ENCODE results near the gene CYP1A1. TPM values are rescaled to one million over a fixed set of nuclear protein-coding genes. Genes with fewer than 3 reads are reported as not detected.

CYP1A1 gene
- total RNA-seq, 3 donors from 2014 or later (not counting 1 experiment from before 2014, with no cell fraction given) = 0.33 TPM; not detected in 2

GRCh38 chr15:74724570-74725224 is 631 bp downstream of the CYP1A1 start:
- no peak for TF ChIP-seq CTCF (IDR thresholded peaks at IDR 0.05)
- Histone ChIP-seq H3K27me3 (ENCODE audit: control insufficient read depth, insufficient read depth, low read length) (peaks cover 7% of the 10 kb centered on the region), H3K4me1 (ENCODE audit: control insufficient read depth, insufficient read depth, low read length) (peaks cover 18% of the 10 kb centered on the region), H3K9me3 (ENCODE audit: control insufficient read depth, insufficient read depth, low read length) (no peaks in the 10 kb centered on the region), H3K36me3 (ENCODE audit: control insufficient read depth, insufficient read depth, low read length) (no peaks in the 10 kb centered on the region), H3K27ac (ENCODE audit: low read length) (no peak overlapping the region), H3K4me3 (ENCODE audit: low read length) (no peak overlapping the region)
- ATAC-seq (no peak), DNase-seq (no peak)
- Mint-ChIP-seq H3K27ac (no peak overlapping the region), H3K36me3 (no peaks in the 10 kb centered on the region), H3K9me3 (no peaks in the 10 kb centered on the region), H3K27me3 (ENCODE audit: low read depth in 2 of 2) (peaks cover 7 to 8% of the 10 kb centered on the region in 2 donors), H3K4me1 (peaks cover 6 to 13% of the 10 kb centered on the region in 2 donors), H3K4me3 (peak overlapping the region; percentile 83)
- intact Hi-C loops (cut with micrococcal nuclease) = no loop called here

GRCh38 chr15:74723754-74724334 is 1.5 kb downstream of the CYP1A1 start:
- H3K36me3 Mint-ChIP-seq = no peaks in the 10 kb centered on the region
- H3K4me3 Mint-ChIP-seq = peak overlapping the region; percentile 67

GRCh38 chr15:74723187-74723586 is 2.1 kb downstream of the CYP1A1 start:
- no peak for DNase-seq
- Mint-ChIP-seq H3K9me3 (no peaks in the 10 kb centered on the region), H3K4me1 (peaks cover 6 to 13% of the 10 kb centered on the region in 2 donors), H3K27me3 (ENCODE audit: low read depth in 2 of 2) (peaks cover 6 to 7% of the 10 kb centered on the region in 2 donors), H3K36me3 (no peaks in the 10 kb centered on the region), H3K27ac (no peak overlapping the region), H3K4me3 (no peak overlapping the region)
- Histone ChIP-seq H3K4me1 (ENCODE audit: control insufficient read depth, insufficient read depth, low read length) (peaks cover 18% of the 10 kb centered on the region), H3K9me3 (ENCODE audit: control insufficient read depth, insufficient read depth, low read length) (no peaks in the 10 kb centered on the region), H3K27ac (ENCODE audit: low read length) (no peak overlapping the region), H3K36me3 (ENCODE audit: control insufficient read depth, insufficient read depth, low read length) (no peaks in the 10 kb centered on the region), H3K4me3 (ENCODE audit: low read length) (no peak overlapping the region), H3K27me3 (ENCODE audit: control insufficient read depth, insufficient read depth, low read length) (peaks cover 7% of the 10 kb centered on the region)
- intact Hi-C loops (cut with micrococcal nuclease) = no loop called here
- WGBS (ENCODE audit: insufficient coverage) = 90% methylated on average over 1 of the region's 1 CpG
- ATAC-seq = no peak
- no peak for TF ChIP-seq CTCF (IDR thresholded peaks at IDR 0.05)

More at GRCh38 chr15:74723754-74724334, 1.5 kb downstream of the CYP1A1 start:
- H3K9me3 Mint-ChIP-seq = no peaks in the 10 kb centered on the region
- TF ChIP-seq CTCF (IDR thresholded peaks at IDR 0.05) = no peak
- Histone ChIP-seq H3K4me1 (ENCODE audit: control insufficient read depth, insufficient read depth, low read length) (peaks cover 18% of the 10 kb centered on the region), H3K9me3 (ENCODE audit: control insufficient read depth, insufficient read depth, low read length) (no peaks in the 10 kb centered on the region), H3K36me3 (ENCODE audit: control insufficient read depth, insufficient read depth, low read length) (no peaks in the 10 kb centered on the region), H3K27me3 (ENCODE audit: control insufficient read depth, insufficient read depth, low read length) (peaks cover 7% of the 10 kb centered on the region), H3K4me3 (ENCODE audit: low read length) (no peak overlapping the region), H3K27ac (ENCODE audit: low read length) (no peak overlapping the region)
- intact Hi-C loops (cut with micrococcal nuclease) = no loop called here
- WGBS (ENCODE audit: insufficient coverage) = 89% methylated on average over 1 of the region's 1 CpG
- H3K4me1 Mint-ChIP-seq = peaks cover 6 to 13% of the 10 kb centered on the region in 2 donors
- no peak overlapping the region for H3K27ac Mint-ChIP-seq
- peak in 2 of 3 donors; percentile 21 to 28 for ATAC-seq
- peaks cover 6 to 7% of the 10 kb centered on the region in 2 donors for H3K27me3 Mint-ChIP-seq (ENCODE audit: low read depth in 2 of 2)
- DNase-seq = peak in 1 of 2 donors; percentile 51

All from natural killer cell (primary cell).